PFSK-1 (cell line): ENCODE measurements around the gene ECHDC1.

Experiments
- FOXP2 ChIP-seq: optimal IDR thresholded peaks from 2 replicates; pipeline ENCODE3; 2011; ENCODE audit warnings: borderline replicate concordance, control low read depth, inconsistent platforms; ENCODE audit not compliant: insufficient read depth; ENCODE audit errors: extremely low read length, extremely low read depth
- POLR2AphosphoS5 ChIP-seq: IDR thresholded peaks from 2 replicates; pipeline ENCODE4 v1.6.1; 2012; ENCODE audit warnings: low read depth, mild to moderate bottlenecking, control low read depth, low read length, moderate library complexity
- SIN3A ChIP-seq: IDR thresholded peaks from 2 replicates; pipeline ENCODE4 v1.6.1; 2012; ENCODE audit warnings: mild to moderate bottlenecking, low read length, moderate library complexity, borderline replicate concordance; ENCODE audit not compliant: insufficient read depth
- TAF1 ChIP-seq: IDR thresholded peaks from 2 replicates; pipeline ENCODE4 v1.6.1; 2012; ENCODE audit warnings: low read length, control low read depth, borderline replicate concordance; ENCODE audit not compliant: insufficient read depth
- TF ChIP-seq, protein P1 (sequence below), 2 experiments: IDR thresholded peaks; 2 replicates each; pipeline versions ENCODE4 v1.6.1 to v1.8.0; 2011 to 2012; ENCODE audit warnings: low read depth in 2 of 2, low read length in 2 of 2, control low read depth in 1 of 2, inconsistent platforms in 1 of 2, mild to moderate bottlenecking in 1 of 2, moderate library complexity in 1 of 2; ENCODE audit not compliant: insufficient read depth in 1 of 2

ECHDC1 gene

GRCh38 chr6:127290391-127291265 lies 52.8 kb downstream of the ECHDC1 start:
- TF ChIP-seq SIN3A (no peak), FOXP2 (no peak), TAF1 (no peak), POLR2AphosphoS5 (no peak)
- TF ChIP-seq, protein P1, sequence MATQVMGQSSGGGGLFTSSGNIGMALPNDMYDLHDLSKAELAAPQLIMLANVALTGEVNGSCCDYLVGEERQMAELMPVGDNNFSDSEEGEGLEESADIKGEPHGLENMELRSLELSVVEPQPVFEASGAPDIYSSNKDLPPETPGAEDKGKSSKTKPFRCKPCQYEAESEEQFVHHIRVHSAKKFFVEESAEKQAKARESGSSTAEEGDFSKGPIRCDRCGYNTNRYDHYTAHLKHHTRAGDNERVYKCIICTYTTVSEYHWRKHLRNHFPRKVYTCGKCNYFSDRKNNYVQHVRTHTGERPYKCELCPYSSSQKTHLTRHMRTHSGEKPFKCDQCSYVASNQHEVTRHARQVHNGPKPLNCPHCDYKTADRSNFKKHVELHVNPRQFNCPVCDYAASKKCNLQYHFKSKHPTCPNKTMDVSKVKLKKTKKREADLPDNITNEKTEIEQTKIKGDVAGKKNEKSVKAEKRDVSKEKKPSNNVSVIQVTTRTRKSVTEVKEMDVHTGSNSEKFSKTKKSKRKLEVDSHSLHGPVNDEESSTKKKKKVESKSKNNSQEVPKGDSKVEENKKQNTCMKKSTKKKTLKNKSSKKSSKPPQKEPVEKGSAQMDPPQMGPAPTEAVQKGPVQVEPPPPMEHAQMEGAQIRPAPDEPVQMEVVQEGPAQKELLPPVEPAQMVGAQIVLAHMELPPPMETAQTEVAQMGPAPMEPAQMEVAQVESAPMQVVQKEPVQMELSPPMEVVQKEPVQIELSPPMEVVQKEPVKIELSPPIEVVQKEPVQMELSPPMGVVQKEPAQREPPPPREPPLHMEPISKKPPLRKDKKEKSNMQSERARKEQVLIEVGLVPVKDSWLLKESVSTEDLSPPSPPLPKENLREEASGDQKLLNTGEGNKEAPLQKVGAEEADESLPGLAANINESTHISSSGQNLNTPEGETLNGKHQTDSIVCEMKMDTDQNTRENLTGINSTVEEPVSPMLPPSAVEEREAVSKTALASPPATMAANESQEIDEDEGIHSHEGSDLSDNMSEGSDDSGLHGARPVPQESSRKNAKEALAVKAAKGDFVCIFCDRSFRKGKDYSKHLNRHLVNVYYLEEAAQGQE (IDR thresholded peaks at IDR 0.05; ENCODE audit: insufficient read depth in 1 of 2, low read depth in 2 of 2, low read length in 2 of 2): no peak

DNA sequence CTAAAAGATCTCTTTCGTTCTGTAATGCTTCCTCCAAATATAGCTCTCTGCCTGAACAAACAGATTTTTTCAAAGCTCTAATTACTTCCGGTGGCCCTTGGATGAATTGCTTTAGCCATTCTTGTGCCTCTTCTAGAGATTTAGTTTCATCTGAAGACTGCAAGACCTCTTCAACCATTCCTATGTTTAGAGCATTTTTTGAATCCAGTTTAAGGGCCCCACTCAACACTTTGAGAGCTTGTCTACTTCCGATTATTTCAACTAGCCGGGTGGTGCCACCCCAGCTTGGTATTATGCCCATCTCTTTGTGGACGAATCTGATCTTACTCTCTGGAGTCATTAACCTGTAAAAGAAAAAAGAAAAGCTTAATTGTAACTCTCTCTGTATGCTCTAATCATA lies 53.5 kb downstream of the ECHDC1 start:
- TF ChIP-seq, protein P1 (IDR thresholded peaks at IDR 0.05; ENCODE audit: insufficient read depth in 1 of 2, low read depth in 2 of 2, low read length in 2 of 2): no peak
- TF ChIP-seq FOXP2: no peak
- no peak for TF ChIP-seq POLR2AphosphoS5
- no peak for TF ChIP-seq SIN3A
- TF ChIP-seq TAF1: no peak

DNA sequence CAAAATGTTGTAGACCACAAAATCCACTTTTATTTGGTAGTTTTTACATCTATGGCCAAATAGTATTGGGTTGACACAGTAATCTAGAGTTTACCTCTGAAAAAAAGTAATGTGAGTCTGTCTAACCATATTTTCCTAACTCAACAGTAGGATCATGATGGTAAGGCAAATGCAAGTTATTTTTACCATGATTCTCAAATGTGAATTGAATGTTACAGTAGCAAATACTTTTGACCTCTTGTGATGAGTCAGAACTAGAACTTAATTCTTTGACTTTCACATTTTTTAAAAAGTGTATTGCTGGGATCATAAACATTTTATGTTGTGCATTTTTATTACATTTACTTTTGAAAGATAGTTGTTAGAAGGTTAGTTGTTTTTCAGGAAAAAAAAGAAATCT lies 54.7 kb downstream of the ECHDC1 start:
- no peak for TF ChIP-seq POLR2AphosphoS5
- no peak for TF ChIP-seq FOXP2
- TF ChIP-seq TAF1: no peak
- no peak for TF ChIP-seq SIN3A
- TF ChIP-seq, protein P1 (IDR thresholded peaks at IDR 0.05; ENCODE audit: insufficient read depth in 1 of 2, low read depth in 2 of 2, low read length in 2 of 2): no peak

- TF ChIP-seq FOXP2 (no peak), TAF1 (no peak), POLR2AphosphoS5 (no peak), SIN3A (no peak)
- TF ChIP-seq, protein P1 (IDR thresholded peaks at IDR 0.05; ENCODE audit: insufficient read depth in 1 of 2, low read depth in 2 of 2, low read length in 2 of 2): no peak
These were observed 61.2 kb downstream of the ECHDC1 start for GRCh38 chr6:127282184-127282583.

GRCh38 chr6:127279815-127280214 lies 63.6 kb downstream of the ECHDC1 start:
- no peak for TF ChIP-seq FOXP2
- TF ChIP-seq, protein P1 (IDR thresholded peaks at IDR 0.05; ENCODE audit: insufficient read depth in 1 of 2, low read depth in 2 of 2, low read length in 2 of 2): no peak
